ENCODE data around the gene PRKCQ.

DNA sequence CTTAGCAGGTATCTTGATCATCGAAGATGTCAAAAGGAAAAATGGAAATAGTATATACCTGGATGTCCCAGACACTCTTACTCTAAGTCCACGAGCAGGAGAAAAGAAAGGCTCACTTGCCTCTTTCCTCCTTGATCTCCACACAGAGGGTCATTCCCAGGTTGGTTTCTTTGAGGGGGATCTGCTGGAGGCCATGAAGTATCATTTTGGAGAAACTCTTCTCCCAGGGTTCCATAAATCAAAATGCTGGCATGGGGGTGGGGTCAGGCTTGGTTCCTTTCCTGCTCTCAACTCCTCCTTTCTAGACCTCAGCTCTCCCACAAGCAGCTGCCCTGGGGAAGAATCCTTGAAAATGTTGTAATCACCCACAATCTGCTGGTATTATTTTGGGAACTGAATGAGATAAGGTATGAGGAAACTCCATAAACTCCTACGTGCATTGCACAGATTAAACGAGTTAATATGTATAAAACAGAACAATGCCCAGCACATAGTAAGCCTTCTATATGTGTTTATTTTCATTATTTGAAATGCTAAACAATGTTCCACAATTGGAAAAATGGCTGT, 54.4 kb downstream of the PRKCQ start:
- TF ChIP-seq CTCF (IDR thresholded peaks at IDR 0.05) (no peak), POLR2A (IDR thresholded peaks at IDR 0.05) (no peak)

Measured in uterus (tissue), 2 donors.